GM20000 (cell line): ENCODE data around the gene SPACA7.
"Not testable (repeated sequence)": the region's sequence is repeated elsewhere in the genome, so short reads cannot be mapped to it uniquely, and the experiment has no call there.

Experiments used
- DNase-seq: peaks from one replicate; pipeline ENCODE4 v3.0.0; 2012; ENCODE audit warnings: low spot score
- CTCF ChIP-seq: IDR thresholded peaks from 2 replicates; pipeline ENCODE4 v1.5.1; 2012; ENCODE audit warnings: mild to moderate bottlenecking, control low read depth; ENCODE audit errors: extremely low read depth, missing control alignments

Gene SPACA7

GRCh38 chr13:112397108-112397507, 21.0 kb downstream of the SPACA7 start:
- no peak for DNase-seq
- no peak for TF ChIP-seq CTCF

- DNase-seq: not testable (repeated sequence)
These were observed 22.2 kb downstream of the SPACA7 start for GRCh38 chr13:112398347-112398746.

GRCh38 chr13:112409828-112410227, 33.7 kb downstream of the SPACA7 start:
- not testable (repeated sequence) for DNase-seq

- no peak for TF ChIP-seq CTCF
- DNase-seq: no peak
These were observed 40.5 kb downstream of the SPACA7 start for GRCh38 chr13:112416647-112417046.

- DNase-seq: no peak
- no peak for TF ChIP-seq CTCF
These were observed 40.9 kb downstream of the SPACA7 start for GRCh38 chr13:112417079-112417478.

- no peak for DNase-seq
- no peak for TF ChIP-seq CTCF
These were observed 47.9 kb downstream of the SPACA7 start for GRCh38 chr13:112424098-112424497.

GRCh38 chr13:112428704-112429103, 52.5 kb downstream of the SPACA7 start:
- no peak for TF ChIP-seq CTCF
- no peak for DNase-seq

GRCh38 chr13:112431734-112432133, 55.6 kb downstream of the SPACA7 start:
- no peak for TF ChIP-seq CTCF
- no peak for DNase-seq

- not testable (repeated sequence) for DNase-seq
These were observed 56.6 kb downstream of the SPACA7 start for GRCh38 chr13:112432734-112433133.

GRCh38 chr13:112433517-112433916, 57.4 kb downstream of the SPACA7 start:
- not testable (repeated sequence) for DNase-seq
